ENCODE data around the gene QRFP. TPM values are rescaled to one million over a fixed set of nuclear protein-coding genes. Genes with fewer than 3 reads are reported as not detected.

Gene QRFP
- total RNA-seq, 1 donor from 2014 or later: not detected

- Histone ChIP-seq H3K27ac (replicated peaks) (peak overlapping the region; percentile 23), H3K4me3 (no peak overlapping the region), H3K9me3 (replicated peaks) (no peaks in the 10 kb centered on the region), H3K4me1 (peaks cover 46% of the 10 kb centered on the region), H3K36me3 (peaks cover 9% of the 10 kb centered on the region), H3K27me3 (ENCODE audit: low read depth) (peaks cover 18% of the 10 kb centered on the region)
- TF ChIP-seq CTCF (IDR thresholded peaks at IDR 0.05; ENCODE audit: borderline replicate concordance): no peak
- intact Hi-C loops (cut with micrococcal nuclease): no loop called here
- no peak for DNase-seq
These were observed 955 bp downstream of the QRFP start for GRCh38 chr9:130895481-130896232.

- no peaks in the 10 kb centered on the region for H3K9me3 ChIP-seq (replicated peaks)
- H3K27ac ChIP-seq (replicated peaks): no peak overlapping the region
These were observed 1.6 kb downstream of the QRFP start for GRCh38 chr9:130895038-130895437.

GRCh38 chr9:130894546-130894945, 2.1 kb downstream of the QRFP start:
- H3K27ac ChIP-seq (replicated peaks): no peak overlapping the region
- H3K4me3 ChIP-seq: no peak overlapping the region
- peaks cover 18% of the 10 kb centered on the region for H3K36me3 ChIP-seq
- peaks cover 7% of the 10 kb centered on the region for H3K27me3 ChIP-seq (ENCODE audit: low read depth)
- no peak for DNase-seq
- no peaks in the 10 kb centered on the region for H3K9me3 ChIP-seq (replicated peaks)
- intact Hi-C loops (cut with micrococcal nuclease): no loop called here
- peaks cover 42% of the 10 kb centered on the region for H3K4me1 ChIP-seq
- no peak for TF ChIP-seq CTCF (IDR thresholded peaks at IDR 0.05; ENCODE audit: borderline replicate concordance)

More at GRCh38 chr9:130895038-130895437, 1.6 kb downstream of the QRFP start:
- DNase-seq: no peak
- H3K36me3 ChIP-seq: peaks cover 13% of the 10 kb centered on the region
- intact Hi-C loops (cut with micrococcal nuclease): no loop called here
- peaks cover 11% of the 10 kb centered on the region for H3K27me3 ChIP-seq (ENCODE audit: low read depth)
- H3K4me3 ChIP-seq: no peak overlapping the region
- peaks cover 42% of the 10 kb centered on the region for H3K4me1 ChIP-seq
- TF ChIP-seq CTCF (IDR thresholded peaks at IDR 0.05; ENCODE audit: borderline replicate concordance): no peak

GRCh38 chr9:130893341-130894101, 3.1 kb downstream of the QRFP start:
- H3K4me3 ChIP-seq: peak overlapping the region; percentile 32
- H3K9me3 ChIP-seq (replicated peaks): no peaks in the 10 kb centered on the region
- intact Hi-C loops (cut with micrococcal nuclease): no loop called here
- H3K27ac ChIP-seq (replicated peaks): peak overlapping the region; percentile 39
- peaks cover 28% of the 10 kb centered on the region for H3K36me3 ChIP-seq
- peaks cover 42% of the 10 kb centered on the region for H3K4me1 ChIP-seq
- peak; percentile 58 for TF ChIP-seq CTCF (IDR thresholded peaks at IDR 0.05; ENCODE audit: borderline replicate concordance)
- peak; percentile 58 for DNase-seq
- H3K27me3 ChIP-seq (ENCODE audit: low read depth): peaks cover 4% of the 10 kb centered on the region

GRCh38 chr9:130892477-130893304, 3.9 kb downstream of the QRFP start:
- Histone ChIP-seq H3K27ac (replicated peaks) (peak overlapping the region; percentile 39), H3K9me3 (replicated peaks) (no peaks in the 10 kb centered on the region), H3K36me3 (peaks cover 36% of the 10 kb centered on the region), H3K4me3 (peak overlapping the region; percentile 32), H3K4me1 (peaks cover 42% of the 10 kb centered on the region), H3K27me3 (ENCODE audit: low read depth) (no peaks in the 10 kb centered on the region)
- TF ChIP-seq CTCF (IDR thresholded peaks at IDR 0.05; ENCODE audit: borderline replicate concordance): no peak
- no peak for DNase-seq
- intact Hi-C loops (cut with micrococcal nuclease): no loop called here
